Stimulated activated CD8-positive, alpha-beta memory T cell treated with anti-CD3 and anti-CD28 coated beads, Interleukin-12 subunit alpha, Interleukin-12 subunit beta, amount 100 ng/mL, for 1 hour (primary cell): Measurements from ENCODE around the gene PCDHGA8.
"Not testable (repeated sequence)": the region's sequence is repeated elsewhere in the genome, so short reads cannot be mapped to it uniquely, and the experiment has no call there.

ENCODE experiments used
- DNase-seq: peaks from one replicate; pipeline ENCODE4 v3.0.0-alpha.2; 2020; ENCODE audit warnings: low read depth

The PCDHGA8 gene

DNA sequence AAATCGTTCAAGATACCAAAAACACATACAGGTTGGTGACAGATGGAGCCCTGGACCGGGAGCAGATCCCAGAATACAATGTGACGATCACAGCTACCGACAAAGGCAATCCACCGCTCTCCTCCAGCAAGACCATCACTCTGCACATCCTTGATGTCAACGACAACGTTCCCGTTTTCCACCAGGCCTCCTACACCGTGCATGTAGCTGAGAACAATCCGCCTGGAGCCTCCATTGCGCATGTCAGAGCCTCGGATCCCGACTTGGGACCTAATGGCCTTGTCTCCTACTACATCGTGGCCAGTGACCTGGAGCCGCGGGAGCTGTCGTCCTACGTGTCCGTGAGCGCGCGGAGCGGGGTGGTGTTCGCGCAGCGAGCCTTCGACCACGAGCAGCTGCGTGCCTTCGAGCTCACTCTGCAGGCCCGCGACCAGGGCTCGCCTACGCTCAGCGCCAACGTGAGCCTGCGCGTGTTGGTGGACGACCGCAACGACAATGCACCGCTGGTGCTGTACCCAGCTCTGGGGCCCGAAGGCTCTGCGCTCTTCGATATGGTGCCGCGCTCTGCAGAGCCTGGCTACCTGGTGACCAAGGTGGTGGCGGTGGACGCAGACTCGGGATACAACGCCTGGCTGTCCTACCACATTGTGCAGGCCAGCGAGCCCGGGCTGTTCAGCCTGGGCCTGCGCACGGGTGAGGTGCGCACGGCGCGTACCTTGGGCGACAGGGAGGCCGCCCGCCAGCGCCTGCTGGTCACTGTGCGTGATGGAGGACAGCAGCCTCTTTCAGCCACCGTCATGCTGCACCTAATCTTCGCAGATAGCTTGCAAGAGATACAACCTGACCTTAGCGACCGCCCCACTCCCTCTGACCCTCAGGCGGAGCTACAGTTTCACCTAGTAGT, 20.6 kb upstream of the PCDHGA8 start:
- no peak for DNase-seq

DNA sequence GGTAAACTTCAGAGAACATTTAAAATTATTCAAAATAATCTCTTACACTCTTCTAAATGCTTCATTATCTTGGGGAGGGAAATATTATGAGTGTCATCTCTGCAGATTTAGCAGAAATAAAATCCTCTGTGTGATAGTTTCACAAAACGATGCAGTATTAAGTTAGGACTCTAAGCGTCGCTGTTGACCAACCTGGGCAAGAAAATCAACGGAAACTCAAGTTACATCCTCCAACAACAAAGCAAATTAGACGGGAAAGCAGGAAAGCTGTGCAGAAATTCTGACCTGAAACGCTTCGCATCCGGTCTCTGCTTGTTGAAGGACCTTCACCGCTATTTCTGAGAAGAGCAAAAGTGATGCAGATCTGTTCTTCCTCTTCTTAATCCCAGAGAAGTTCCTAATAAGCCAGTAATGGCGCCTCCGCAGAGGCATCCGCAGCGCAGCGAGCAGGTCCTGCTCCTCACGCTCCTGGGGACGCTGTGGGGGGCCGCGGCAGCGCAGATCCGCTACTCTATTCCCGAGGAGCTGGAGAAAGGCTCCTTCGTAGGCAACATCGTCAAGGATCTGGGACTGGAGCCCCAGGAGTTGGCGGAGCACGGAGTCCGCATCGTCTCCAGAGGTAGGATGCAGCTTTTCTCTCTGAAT, 18.6 kb upstream of the PCDHGA8 start, which contains the start of gene PCDHGA6:
PCDHGA6 (plus strand) TSS at position 219 of the 645 bp plus-strand sequence; CDS start at position 412, 193 bp downstream.
- DNase-seq, result no peak

DNA sequence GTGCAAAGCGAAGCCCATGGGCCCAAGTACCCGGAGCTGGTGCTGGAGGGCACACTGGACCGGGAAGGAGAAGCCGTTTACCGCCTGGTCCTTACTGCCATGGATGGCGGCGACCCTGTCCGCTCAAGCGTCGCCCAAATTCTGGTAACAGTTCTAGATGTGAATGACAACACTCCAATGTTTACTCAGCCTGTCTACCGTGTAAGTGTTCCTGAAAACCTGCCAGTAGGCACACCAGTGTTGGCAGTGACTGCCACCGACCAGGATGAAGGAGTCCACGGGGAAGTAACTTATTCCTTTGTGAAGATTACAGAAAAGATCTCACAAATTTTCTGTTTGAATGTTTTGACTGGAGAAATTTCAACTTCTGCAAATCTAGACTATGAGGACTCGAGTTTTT, 17.8 kb upstream of the PCDHGA8 start:
- DNase-seq, result no peak

DNA sequence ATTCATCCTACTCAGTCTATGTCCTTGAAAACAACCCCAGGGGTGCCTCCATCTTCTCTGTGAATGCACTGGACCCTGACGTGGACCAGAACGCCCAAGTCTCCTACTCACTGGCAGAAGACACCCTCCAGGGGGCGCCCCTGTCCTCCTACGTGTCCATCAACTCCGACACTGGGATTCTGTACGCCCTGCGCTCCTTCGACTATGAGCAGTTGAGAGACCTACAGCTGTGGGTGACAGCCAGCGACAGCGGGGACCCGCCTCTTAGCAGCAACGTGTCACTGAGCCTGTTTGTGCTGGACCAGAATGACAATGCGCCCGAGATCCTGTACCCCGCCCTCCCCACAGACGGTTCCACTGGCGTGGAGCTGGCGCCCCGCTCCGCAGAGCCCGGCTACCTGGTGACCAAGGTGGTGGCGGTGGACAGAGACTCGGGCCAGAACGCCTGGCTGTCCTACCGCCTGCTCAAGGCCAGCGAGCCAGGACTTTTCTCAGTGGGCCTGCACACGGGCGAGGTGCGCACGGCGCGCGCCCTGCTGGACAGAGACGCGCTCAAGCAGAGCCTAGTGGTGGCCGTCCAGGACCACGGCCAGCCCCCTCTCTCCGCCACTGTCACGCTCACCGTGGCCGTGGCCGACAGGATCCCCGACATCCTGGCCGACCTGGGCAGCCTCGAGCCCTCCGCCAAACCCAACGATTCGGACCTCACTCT, 16.8 kb upstream of the PCDHGA8 start:
- not testable (repeated sequence) for DNase-seq

DNA sequence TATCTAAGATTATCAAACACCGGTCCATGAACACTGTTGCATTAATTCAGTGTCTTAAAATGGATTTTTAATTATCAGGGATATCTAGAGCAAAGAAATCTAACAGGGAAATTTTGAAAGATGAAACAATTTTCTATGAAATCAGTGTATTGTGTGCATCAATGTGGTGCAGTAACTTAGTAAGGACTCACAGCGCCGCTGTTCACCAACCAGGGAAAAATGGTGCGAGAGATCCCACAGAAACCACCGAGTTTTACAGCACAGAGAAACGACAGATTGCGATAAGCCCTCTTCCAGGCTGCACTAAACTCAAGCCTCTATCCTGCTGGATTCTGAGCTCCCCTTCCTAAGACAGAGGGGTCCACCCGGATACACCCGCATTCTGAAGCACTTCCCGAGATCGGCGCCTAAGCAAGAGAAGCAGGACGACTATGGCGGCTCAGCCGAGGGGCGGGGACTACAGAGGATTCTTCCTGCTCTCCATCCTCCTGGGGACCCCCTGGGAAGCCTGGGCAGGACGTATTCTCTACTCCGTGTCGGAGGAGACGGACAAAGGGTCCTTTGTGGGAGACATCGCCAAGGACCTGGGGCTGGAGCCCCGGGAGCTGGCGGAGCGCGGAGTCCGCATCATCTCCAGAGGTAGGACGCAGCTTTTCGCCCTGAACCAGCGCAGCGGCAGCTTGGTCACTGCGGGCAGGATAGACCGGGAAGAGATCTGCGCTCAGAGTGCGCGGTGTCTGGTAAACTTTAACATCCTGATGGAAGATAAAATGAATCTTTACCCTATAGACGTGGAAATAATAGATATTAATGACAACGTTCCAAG, 9.8 kb upstream of the PCDHGA8 start, which contains the start of gene PCDHGA7:
PCDHGA7 (plus strand) TSS at position 274 of the 826 bp plus-strand sequence; CDS start at position 432, 158 bp downstream.
- no peak for DNase-seq

DNA sequence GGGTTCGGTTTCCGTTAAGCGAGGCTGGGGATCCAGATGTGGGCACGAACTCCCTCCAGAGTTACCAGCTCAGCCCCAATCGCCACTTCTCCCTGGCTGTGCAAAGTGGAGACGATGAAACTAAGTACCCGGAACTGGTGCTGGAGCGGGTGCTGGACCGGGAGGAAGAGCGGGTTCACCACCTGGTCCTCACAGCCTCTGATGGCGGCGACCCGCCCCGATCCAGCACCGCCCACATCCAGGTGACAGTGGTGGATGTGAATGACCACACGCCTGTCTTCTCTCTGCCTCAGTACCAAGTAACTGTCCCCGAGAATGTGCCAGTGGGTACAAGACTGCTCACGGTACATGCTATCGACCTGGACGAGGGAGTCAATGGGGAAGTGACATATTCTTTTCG, 9.1 kb upstream of the PCDHGA8 start:
- DNase-seq, result no peak

DNA sequence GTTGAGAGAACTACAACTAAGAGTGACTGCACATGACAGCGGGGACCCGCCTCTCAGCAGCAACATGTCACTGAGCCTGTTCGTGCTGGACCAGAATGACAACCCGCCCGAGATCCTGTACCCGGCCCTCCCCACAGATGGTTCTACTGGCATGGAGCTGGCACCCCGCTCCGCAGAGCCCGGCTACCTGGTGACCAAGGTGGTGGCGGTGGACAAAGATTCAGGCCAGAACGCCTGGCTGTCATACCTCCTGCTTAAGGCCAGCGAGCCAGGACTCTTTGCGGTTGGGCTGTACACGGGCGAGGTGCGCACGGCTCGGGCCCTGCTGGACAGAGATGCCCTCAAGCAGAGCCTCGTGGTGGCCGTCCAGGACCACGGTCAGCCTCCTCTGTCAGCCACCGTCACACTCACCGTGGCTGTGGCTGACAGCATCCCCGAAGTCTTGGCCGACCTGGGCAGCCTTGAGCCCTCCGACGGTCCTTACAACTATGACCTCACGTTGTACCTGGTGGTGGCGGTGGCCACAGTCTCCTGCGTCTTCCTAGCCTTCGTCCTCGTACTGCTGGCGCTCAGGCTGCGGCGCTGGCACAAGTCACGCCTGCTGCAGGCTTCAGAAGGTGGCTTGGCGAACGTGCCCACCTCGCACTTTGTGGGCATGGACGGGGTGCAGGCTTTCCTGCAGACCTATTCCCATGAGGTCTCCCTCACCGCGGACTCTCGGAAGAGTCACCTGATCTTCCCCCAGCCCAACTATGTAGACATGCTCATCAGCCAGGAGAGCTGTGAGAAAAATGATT, 7.8 kb upstream of the PCDHGA8 start:
- no peak for DNase-seq

DNA sequence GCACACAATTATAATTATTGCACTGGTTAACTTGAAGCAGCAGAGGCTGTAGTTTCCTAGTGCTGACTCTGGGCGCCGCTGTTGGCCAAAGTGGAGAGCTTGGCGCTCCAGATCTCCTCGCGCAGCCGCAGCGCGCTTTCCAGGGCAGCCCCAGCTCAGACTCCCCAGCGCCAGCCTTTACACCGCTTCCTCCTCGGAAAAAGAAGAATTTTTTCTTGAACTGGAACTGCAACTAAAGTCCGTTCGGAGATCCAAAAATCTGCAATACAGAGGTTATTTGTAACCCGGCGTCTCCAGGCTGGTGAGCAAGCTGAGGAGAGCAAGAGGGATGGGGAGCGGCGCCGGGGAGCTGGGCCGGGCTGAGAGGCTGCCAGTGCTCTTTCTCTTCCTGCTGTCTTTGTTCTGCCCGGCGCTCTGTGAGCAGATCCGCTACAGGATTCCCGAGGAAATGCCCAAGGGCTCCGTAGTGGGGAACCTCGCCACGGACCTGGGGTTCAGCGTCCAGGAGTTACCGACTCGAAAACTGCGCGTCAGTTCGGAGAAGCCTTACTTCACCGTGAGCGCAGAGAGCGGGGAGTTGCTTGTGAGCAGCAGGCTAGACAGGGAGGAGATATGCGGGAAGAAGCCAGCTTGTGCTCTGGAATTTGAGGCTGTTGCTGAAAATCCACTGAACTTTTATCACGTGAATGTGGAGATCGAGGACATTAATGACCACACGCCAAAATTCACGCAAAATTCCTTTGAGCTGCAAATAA, 4.7 kb upstream of the PCDHGA8 start, which contains the start of gene PCDHGB4:
PCDHGB4 (plus strand) TSS at position 142 of the 755 bp plus-strand sequence; CDS start at position 329, 187 bp downstream.
- not testable (repeated sequence) for DNase-seq

DNA sequence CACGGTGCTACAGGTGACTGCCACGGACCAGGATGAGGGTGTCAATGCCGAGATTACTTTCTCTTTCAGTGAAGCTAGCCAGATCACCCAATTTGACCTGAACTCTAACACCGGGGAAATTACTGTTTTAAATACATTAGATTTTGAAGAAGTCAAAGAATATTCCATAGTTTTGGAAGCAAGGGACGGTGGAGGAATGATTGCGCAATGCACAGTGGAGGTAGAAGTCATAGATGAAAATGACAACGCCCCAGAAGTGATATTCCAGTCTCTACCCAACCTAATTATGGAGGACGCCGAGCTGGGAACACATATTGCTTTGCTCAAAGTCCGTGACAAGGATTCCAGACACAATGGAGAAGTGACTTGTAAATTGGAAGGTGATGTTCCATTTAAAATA, 3.8 kb upstream of the PCDHGA8 start:
- DNase-seq, result no peak

DNA sequence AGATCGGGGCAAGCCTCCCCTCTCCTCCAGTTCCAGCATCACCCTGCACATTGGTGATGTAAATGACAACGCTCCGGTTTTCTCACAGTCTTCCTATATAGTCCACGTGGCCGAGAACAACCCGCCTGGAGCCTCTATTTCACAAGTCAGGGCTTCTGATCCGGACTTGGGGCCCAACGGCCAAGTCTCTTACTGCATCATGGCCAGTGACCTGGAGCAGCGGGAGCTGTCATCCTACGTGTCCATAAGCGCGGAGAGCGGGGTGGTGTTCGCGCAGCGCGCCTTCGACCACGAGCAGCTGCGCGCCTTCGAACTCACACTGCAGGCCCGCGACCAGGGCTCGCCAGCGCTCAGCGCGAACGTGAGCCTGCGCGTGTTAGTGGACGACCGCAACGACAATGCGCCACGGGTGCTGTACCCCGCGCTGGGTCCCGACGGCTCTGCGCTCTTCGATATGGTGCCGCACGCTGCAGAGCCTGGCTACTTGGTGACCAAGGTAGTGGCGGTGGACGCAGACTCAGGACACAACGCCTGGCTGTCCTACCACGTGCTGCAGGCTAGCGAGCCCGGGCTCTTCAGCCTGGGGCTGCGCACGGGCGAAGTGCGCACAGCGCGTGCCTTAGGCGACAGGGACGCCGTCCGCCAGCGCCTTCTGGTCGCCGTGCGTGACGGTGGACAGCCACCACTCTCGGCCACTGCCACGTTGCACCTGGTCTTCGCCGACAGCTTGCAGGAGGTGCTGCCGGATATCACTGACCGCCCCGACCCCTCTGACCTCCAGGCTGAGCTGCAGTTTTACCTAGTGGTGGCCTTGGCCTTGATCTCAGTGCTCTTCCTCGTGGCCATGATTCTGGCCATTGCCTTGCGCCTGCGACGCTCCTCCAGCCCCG, 3.0 kb upstream of the PCDHGA8 start:
- no peak for DNase-seq

DNA sequence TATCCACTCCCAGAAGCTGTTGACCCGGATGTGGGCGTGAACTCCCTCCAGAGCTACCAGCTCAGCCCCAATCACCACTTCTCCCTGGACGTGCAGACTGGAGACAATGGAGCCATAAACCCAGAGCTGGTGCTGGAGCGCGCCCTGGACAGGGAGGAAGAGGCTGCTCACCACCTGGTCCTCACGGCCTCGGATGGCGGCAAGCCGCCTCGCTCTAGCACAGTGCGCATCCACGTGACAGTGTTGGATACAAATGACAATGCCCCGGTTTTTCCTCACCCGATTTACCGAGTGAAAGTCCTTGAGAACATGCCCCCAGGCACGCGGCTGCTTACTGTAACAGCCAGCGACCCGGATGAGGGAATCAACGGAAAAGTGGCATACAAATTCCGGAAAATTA, 834 bp downstream of the PCDHGA8 start:
- DNase-seq, result no peak

DNA sequence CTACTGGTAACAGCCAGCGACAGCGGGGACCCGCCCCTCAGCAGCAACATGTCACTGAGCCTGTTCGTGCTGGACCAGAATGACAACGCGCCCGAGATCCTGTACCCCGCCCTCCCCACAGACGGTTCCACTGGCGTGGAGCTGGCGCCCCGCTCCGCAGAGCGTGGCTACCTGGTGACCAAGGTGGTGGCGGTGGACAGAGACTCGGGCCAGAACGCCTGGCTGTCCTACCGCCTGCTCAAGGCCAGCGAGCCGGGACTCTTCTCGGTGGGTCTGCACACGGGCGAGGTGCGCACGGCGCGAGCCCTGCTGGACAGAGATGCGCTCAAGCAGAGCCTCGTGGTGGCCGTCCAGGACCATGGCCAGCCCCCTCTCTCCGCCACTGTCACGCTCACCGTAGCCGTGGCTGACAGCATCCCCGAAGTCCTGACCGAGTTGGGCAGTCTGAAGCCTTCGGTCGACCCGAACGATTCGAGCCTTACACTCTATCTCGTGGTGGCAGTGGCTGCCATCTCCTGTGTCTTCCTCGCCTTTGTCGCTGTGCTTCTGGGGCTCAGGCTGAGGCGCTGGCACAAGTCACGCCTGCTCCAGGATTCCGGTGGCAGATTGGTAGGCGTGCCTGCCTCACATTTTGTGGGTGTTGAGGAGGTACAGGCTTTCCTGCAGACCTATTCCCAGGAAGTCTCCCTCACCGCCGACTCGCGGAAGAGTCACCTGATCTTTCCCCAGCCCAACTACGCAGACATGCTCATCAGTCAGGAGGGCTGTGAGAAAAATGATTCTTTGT, 2.2 kb downstream of the PCDHGA8 start:
- DNase-seq, result not testable (repeated sequence)

DNA sequence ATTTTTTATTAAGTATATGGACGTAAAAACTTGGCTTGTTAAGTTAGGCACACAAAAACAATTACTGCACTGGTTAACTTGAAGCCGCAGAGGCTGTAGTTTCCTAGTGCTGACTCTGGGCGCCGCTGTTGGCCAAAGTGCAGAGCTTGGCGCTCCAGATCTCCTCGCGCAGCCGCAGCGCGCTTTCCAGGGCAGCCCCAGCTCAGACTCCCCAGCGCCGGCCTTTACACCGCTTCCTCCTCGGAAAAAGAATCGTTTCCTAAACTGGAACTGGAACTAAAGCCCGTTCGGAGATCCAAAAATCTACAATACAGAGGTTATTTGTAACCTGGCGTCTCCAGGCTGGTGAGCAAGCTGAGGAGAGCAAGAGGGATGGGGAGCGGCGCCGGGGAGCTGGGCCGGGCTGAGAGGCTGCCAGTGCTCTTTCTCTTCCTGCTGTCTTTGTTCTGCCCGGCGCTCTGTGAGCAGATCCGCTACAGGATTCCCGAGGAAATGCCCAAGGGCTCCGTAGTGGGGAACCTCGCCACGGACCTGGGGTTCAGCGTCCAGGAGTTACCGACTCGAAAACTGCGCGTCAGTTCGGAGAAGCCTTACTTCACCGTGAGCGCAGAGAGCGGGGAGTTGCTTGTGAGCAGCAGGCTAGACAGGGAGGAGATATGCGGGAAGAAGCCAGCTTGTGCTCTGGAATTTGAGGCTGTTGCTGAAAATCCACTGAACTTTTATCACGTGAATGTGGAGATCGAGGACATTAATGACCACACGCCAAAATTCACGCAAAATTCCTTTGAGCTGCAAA, 5.5 kb downstream of the PCDHGA8 start, which contains the start of gene PCDHGB5:
PCDHGB5 (plus strand) TSS at position 192 of the 796 bp plus-strand sequence; CDS start at position 373, 181 bp downstream.
- DNase-seq, result not testable (repeated sequence)

DNA sequence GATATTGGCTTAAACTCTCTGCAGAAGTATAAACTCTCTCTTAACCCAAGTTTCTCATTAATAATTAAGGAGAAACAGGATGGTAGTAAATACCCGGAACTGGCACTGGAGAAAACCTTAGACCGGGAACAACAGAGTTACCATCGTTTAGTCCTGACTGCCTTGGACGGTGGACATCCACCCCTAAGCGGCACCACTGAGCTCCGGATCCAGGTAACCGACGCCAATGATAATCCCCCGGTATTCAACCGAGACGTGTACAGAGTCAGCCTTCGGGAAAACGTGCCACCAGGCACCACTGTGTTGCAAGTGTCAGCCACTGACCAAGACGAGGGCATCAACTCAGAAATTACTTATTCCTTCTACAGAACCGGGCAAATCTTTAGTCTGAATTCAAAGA, 6.2 kb downstream of the PCDHGA8 start:
- DNase-seq, result no peak

DNA sequence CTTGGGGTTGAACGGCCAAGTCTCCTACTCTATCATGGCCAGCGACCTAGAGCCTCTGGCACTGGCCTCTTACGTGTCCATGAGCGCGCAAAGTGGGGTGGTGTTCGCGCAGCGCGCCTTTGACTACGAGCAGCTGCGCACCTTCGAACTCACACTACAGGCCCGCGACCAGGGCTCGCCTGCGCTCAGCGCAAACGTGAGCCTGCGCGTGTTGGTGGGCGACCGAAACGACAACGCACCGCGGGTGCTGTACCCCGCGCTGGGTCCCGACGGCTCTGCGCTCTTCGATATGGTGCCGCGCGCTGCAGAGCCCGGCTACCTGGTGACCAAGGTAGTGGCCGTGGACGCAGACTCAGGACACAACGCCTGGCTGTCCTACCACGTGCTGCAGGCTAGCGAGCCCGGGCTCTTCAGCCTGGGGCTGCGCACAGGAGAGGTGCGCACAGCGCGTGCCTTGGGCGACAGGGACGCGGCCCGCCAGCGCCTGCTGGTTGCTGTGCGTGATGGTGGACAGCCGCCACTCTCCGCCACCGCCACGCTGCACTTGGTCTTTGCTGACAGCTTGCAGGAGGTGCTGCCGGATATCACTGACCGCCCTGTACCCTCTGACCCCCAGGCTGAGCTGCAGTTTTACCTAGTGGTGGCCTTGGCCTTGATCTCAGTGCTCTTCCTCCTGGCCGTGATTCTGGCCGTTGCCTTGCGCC, 7.3 kb downstream of the PCDHGA8 start:
- no peak for DNase-seq

DNA sequence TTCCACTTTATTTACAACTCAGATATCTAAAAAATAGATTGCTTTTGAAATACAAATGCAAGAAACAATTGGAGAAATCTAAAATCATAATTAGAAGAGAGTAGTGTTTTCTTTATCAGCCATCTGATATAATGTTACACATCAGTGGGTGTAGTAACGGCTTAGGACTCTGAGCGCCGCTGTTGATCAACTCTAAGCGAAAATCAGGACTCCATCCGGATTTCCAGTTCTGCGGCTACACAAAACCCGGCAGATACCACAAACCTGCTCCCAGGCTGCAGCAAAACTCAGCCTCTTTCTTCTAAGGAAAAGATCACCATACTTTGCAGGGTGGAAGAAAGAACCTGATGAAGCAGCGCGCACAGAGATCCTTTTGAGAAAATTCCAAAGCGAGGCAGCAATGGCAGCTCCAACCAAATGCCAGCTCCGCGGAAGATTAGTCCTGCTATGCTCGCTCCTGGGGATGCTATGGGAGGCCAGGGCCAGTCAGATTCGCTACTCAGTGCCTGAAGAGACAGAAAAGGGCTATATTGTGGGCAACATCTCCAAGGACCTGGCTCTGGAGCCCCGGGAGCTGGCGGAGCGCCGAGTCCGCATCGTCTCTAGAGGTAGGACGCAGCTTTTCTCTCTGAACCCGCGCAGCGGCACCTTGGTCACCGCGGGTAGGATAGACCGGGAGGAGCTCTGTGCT, 10.3 kb downstream of the PCDHGA8 start, which contains the start of gene PCDHGA9:
PCDHGA9 (plus strand) TSS at position 226 of the 691 bp plus-strand sequence; CDS start at position 401, 175 bp downstream.
- no peak for DNase-seq
